Keratinocyte (primary cell): Measurements from ENCODE around the gene MAPK12. TPM values are rescaled to one million over a fixed set of nuclear protein-coding genes. Genes with fewer than 3 reads are reported as not detected.

Experiments
- DNase-seq: peaks from one replicate; pipeline ENCODE4 v3.0.0-alpha.2; 2011; ENCODE audit warnings: low read depth, missing footprints, low spot score
- FAIRE-seq: peaks from 2 replicates; lab custom pipeline; 2011; peaks lifted over from hg19 to GRCh38; lab: Jason Lieb, UNC
- H2AFZ ChIP-seq: 2 replicates; pipeline ENCODE4 v1.6.0; 2012; ENCODE audit warnings: low read length, control low read depth, inconsistent platforms; ENCODE audit not compliant: control insufficient read depth
- H3K27ac ChIP-seq: 2 replicates; pipeline ENCODE4 v1.5.1; 2011; ENCODE audit warnings: low read length; ENCODE audit not compliant: control insufficient read depth, insufficient read depth
- H3K27me3 ChIP-seq: 3 replicates; pipeline ENCODE4 v1.6.0; 2011; ENCODE audit warnings: low read length; ENCODE audit not compliant: control insufficient read depth, insufficient read depth; ENCODE audit errors: extremely low read depth
- H3K36me3 ChIP-seq, 2 experiments: 2 replicates in 1 of 2; 3 replicates in 1 of 2; pipeline ENCODE4 v1.5.1; 2011; ENCODE audit warnings: low read length in 2 of 2, mild to moderate bottlenecking in 1 of 2; ENCODE audit not compliant: control insufficient read depth in 2 of 2, insufficient read depth in 2 of 2; ENCODE audit errors: extremely low read depth in 1 of 2
- H3K4me1 ChIP-seq: 3 replicates; pipeline ENCODE4 v1.5.1; 2011; ENCODE audit warnings: low read length; ENCODE audit not compliant: control insufficient read depth, insufficient read depth; ENCODE audit errors: extremely low read depth
- H3K4me2 ChIP-seq: 3 replicates; pipeline ENCODE4 v1.6.0; 2011; ENCODE audit warnings: low read depth, low read length; ENCODE audit not compliant: control insufficient read depth, insufficient read depth; ENCODE audit errors: extremely low read depth
- H3K4me3 ChIP-seq, 3 experiments: fragments of 200-600 bp in 1 of 3; sonication (generic) in 1 of 3; 2 replicates in 2 of 3; 3 replicates in 1 of 3; pipeline ENCODE4 v1.5.1; 2011 to 2016; ENCODE audit warnings: low read length in 3 of 3, mild to moderate bottlenecking in 3 of 3, control low read depth in 2 of 3, inconsistent platforms in 1 of 3, low read depth in 1 of 3, mixed read lengths in 1 of 3, mixed run types in 1 of 3, moderate library complexity in 1 of 3; ENCODE audit not compliant: control insufficient read depth in 2 of 3, insufficient read depth in 2 of 3; ENCODE audit errors: extremely low read depth in 1 of 3
- H3K79me2 ChIP-seq: 2 replicates; pipeline ENCODE4 v1.6.0; 2012; ENCODE audit warnings: low read length; ENCODE audit not compliant: control insufficient read depth, insufficient read depth
- H3K9ac ChIP-seq: 3 replicates; pipeline ENCODE4 v1.6.0; 2011; ENCODE audit warnings: low read length; ENCODE audit not compliant: control insufficient read depth, insufficient read depth; ENCODE audit errors: extremely low read depth
- H3K9me1 ChIP-seq: 3 replicates; pipeline ENCODE4 v1.6.0; 2011; ENCODE audit warnings: low read length; ENCODE audit not compliant: control insufficient read depth, insufficient read depth; ENCODE audit errors: extremely low read depth
- H3K9me3 ChIP-seq: 2 replicates; pipeline ENCODE4 v1.5.1; 2012; ENCODE audit warnings: low read depth, low read length; ENCODE audit not compliant: control insufficient read depth
- H4K20me1 ChIP-seq: 3 replicates; pipeline ENCODE4 v1.6.0; 2011; ENCODE audit warnings: low read length; ENCODE audit not compliant: control insufficient read depth, insufficient read depth; ENCODE audit errors: extremely low read depth
- CTCF ChIP-seq, 3 experiments: IDR thresholded peaks in 1 of 3; conservative IDR thresholded peaks in 1 of 3; optimal IDR thresholded peaks in 1 of 3; 2 replicates in 2 of 3; 3 replicates in 1 of 3; pipeline versions ENCODE3 to v1.5.1; 2011; ENCODE audit warnings: low read length in 3 of 3, mild to moderate bottlenecking in 3 of 3, moderate library complexity in 2 of 3, control low read depth in 1 of 3, inconsistent platforms in 1 of 3; ENCODE audit not compliant: insufficient read depth in 2 of 3; ENCODE audit errors: extremely low read depth in 1 of 3
- EZH2 ChIP-seq: IDR thresholded peaks from one replicate; pipeline ENCODE4 v1.6.1; 2012; ENCODE audit warnings: inconsistent platforms, mild to moderate bottlenecking, low read length, moderate library complexity
- dilution Hi-C: fragments of 300-500 bp; cut with MboI; formaldehyde crosslinking; loops from one replicate; pipeline ENCODE4 v1.7.0; 2020; ENCODE audit warnings: low sequenced_read_pairs; ENCODE audit not compliant: extremely low pct_ligation_motif_present
- polyA plus RNA-seq, 5 experiments: library from polyadenylated mRNA; depleted of rRNA in 3 of 5; stranded (reverse) in 3 of 5; stranded (forward) in 1 of 5; unstranded in 1 of 5; fragments of >200 nt; gene quantifications; 1 replicate in 1 of 5; 2 replicates in 3 of 5; 3 replicates in 1 of 5; pipeline versions ENCODE4 v1.2.1 to v1.2.3, GENCODE V29; 2011 to 2012; ENCODE audit warnings: missing spikeins in 2 of 5, low read depth in 1 of 5, low replicate concordance in 1 of 5

Gene MAPK12
- polyA plus RNA-seq, 1 donor (not counting 4 experiments of a cell fraction or from before 2014, with no cell fraction given), result 10.1 TPM

- Histone ChIP-seq H3K9ac (peak overlapping the region; percentile 54), H2AFZ (no peak overlapping the region), H3K4me3 (no peak overlapping the region), H3K4me1 (peaks cover 18% of the 10 kb centered on the region), H3K79me2 (peaks cover 13% of the 10 kb centered on the region), H3K27ac (no peak overlapping the region), H3K36me3 (peaks cover 28 to 35% of the 10 kb centered on the region in 2 experiments), H3K27me3 (no peaks in the 10 kb centered on the region), H3K9me1 (no peaks in the 10 kb centered on the region), H4K20me1 (no peaks in the 10 kb centered on the region), H3K4me2 (peak overlapping the region; percentile 69), H3K9me3 (peaks cover under 1% of the 10 kb centered on the region)
- DNase-seq (no peak), FAIRE-seq (no peak)
- TF ChIP-seq CTCF (optimal IDR thresholded peaks at IDR 0.05 in 1 of 3, IDR thresholded peaks at IDR 0.05 in 1 of 3, conservative IDR thresholded peaks at IDR 0.05 in 1 of 3; ENCODE audit: extremely low read depth in 1 of 3, insufficient read depth in 2 of 3, low read length in 3 of 3) (no peak), EZH2 (no peak)
- dilution Hi-C loops, result no loop called here
Measured at GRCh38 chr22:50281384-50281760, 19.9 kb upstream of the MAPK12 start.

GRCh38 chr22:50280708-50281383, 19.4 kb upstream of the MAPK12 start:
- dilution Hi-C loops, result no loop called here
- no peak overlapping the region for H2AFZ ChIP-seq
- no peak for FAIRE-seq

More at GRCh38 chr22:50280708-50281383, 19.4 kb upstream of the MAPK12 start:
- Histone ChIP-seq H3K9ac (no peak overlapping the region), H3K9me3 (peaks cover 2% of the 10 kb centered on the region), H3K79me2 (peaks cover 10% of the 10 kb centered on the region), H3K4me3 (no peak overlapping the region), H4K20me1 (no peaks in the 10 kb centered on the region), H3K36me3 (peaks cover 27 to 35% of the 10 kb centered on the region in 2 experiments), H3K4me2 (no peak overlapping the region), H3K27ac (no peak overlapping the region), H3K4me1 (peaks cover 18% of the 10 kb centered on the region), H3K27me3 (no peaks in the 10 kb centered on the region), H3K9me1 (no peaks in the 10 kb centered on the region)
- no peak for DNase-seq
- no peak for TF ChIP-seq EZH2
- no peak for TF ChIP-seq CTCF (optimal IDR thresholded peaks at IDR 0.05 in 1 of 3, IDR thresholded peaks at IDR 0.05 in 1 of 3, conservative IDR thresholded peaks at IDR 0.05 in 1 of 3; ENCODE audit: extremely low read depth in 1 of 3, insufficient read depth in 2 of 3, low read length in 3 of 3)
